GM18907 (cell line): Measurements from ENCODE around the gene NR2F1-AS1.

Experiments used
- ATAC-seq: cut with Tn5 transposase; IDR thresholded peaks from one replicate; pipeline ENCODE4 v1.9.1; 2021; ENCODE audit warnings: mild to moderate bottlenecking, moderate library complexity; ENCODE audit not compliant: unreplicated experiment

NR2F1-AS1 gene

DNA sequence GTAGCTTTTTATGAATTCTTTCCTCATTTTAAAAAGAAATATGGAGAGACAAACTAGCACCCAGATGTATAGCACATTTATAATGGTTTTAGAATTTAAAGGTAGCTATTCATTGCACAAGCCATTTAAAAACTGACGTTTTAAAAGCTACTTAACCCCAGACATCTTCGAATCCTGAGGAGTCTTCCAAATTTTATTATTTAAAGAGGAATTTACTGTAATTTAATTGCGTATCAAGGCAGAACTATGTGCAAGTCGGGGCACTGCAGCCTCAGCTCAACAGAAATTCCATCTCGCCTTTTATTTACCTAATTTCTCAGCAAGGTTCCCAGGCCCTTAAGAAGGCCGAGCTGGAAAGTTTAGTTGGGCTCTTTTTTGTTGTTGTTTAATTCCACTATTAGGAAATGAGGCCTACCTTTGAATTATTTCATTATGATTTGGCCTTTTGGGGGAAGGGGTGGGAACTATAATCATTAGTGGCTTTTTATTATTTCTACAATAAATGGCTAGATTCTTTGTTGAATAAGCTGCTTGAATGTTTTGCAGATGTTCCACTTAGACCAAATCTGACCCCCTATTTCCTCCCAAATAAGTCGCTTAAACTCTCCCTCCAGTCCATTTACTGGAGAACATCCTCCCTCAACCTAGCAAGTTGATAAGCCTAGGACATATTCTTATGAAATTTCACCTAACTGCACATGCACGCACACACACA, 22.2 kb upstream of the NR2F1-AS1 start:
- no peak for ATAC-seq

DNA sequence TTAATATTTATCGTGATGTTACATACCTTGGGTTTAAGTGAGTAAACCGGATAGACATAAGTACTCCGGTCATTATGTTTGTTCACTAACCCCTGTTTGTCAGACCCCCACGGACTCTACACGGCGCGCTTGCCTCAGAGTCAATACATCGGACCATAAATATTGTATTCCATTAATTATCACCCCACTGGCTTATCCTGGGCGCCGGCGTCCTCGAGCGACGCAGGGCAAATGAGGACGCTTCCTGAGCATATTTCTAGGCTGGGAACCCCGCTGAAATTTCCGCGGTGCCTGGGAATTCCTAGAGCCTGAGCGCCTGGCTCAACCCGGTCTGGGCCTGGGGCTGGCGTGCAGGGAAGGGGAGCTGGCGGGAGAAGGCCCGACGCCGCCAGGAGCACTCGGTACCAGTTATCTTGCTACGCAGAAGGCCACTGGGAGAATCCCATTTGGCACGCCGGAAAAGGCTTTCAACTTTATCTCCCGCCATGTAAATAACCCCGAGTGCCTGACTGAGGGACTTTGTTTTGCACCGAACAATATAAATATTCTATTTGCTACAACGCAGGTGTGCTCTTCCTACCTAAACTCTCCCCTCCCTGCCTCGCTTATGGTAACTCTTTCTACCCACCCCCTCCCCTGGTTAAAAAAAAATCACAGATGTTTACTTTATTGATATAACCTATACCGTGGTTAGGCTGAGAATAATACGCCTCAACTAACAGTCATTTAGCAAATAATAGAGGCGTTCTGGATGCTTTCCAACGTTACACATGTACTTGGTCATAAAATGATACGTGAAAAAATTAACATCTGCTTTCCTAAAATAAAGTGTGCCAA, 21.4 kb upstream of the NR2F1-AS1 start:
- no peak for ATAC-seq

DNA sequence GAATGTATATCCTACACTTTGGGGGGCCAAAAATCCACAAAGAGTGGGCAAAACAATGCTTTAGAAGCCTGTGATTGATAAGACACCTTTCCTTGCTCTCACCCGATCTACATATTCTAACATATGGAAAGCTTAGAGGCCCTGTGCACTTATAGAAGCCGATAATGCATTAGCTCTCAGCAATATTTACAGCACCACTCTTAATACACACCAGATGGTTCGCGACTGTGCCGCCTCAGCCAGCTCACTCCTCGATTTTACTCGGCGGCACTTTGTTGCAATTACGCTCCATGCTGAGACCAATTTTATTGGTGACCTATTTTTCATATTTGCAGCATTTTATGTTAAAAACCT, 20.8 kb upstream of the NR2F1-AS1 start:
- no peak for ATAC-seq

DNA sequence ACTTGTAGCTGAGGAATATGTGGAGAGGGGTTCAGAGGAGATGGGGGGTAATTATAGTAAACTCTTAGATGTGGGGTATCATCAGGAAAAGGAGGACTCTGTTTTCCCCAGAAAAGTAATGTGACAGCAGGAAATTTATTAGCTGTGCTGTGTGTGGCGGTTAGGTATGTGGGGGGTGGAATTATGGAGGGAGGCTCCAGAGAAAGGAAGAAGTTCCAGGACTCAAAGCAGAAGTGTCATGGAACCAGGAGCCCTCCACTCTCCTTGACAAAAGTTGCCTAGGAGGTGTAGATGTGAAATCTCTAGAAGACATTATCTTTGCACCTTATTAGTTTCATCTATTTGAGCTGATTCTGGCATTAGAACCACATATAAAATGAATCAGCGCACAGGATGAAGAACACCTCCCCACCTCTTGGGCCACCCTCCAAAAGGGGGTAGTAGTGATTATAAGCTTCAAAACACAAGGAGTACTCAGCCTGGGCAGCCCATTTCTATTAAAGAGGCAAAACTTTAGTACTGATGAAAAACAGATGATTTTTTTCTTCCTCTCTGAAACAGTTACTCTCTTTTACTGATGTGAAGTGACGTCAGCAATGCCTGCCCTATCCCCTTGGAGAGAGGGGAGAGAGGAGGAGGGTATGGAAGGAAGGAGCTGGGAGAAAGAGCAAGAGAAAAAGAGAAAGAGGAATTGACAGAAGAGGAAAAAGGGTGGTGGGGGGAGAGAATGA, 20.2 kb upstream of the NR2F1-AS1 start:
- ATAC-seq, result no peak

DNA sequence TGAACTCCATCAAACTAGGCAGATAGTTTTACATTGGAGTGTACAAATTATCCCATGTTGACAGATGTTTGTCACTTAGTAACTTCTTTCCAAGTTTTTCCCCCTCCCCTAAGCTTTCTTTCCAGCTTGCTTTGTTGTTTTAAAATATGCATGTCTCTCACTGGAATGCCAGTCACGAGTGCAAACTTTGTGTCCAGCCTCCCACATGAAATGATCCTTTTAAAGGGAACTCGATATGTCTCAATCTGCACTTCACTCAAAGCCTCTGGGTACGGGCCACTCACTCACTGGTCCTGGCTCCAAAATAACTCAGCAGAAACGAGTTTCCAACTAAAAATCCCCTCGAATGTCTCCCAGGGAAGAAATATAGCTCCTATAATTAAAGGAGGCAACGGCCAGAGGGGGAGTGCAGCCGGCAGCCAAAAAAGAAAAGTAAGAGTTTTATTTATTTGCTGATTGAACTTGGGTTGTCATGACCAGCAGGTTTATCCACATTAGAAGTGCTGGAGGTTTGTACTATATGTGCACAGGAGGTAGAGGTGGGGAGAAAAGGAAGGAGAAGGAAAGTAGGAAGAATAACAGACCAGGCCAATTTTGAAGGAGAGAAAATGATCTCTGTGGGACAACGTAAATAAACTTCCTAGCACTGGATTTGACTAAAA, 19.5 kb upstream of the NR2F1-AS1 start:
- no peak for ATAC-seq

DNA sequence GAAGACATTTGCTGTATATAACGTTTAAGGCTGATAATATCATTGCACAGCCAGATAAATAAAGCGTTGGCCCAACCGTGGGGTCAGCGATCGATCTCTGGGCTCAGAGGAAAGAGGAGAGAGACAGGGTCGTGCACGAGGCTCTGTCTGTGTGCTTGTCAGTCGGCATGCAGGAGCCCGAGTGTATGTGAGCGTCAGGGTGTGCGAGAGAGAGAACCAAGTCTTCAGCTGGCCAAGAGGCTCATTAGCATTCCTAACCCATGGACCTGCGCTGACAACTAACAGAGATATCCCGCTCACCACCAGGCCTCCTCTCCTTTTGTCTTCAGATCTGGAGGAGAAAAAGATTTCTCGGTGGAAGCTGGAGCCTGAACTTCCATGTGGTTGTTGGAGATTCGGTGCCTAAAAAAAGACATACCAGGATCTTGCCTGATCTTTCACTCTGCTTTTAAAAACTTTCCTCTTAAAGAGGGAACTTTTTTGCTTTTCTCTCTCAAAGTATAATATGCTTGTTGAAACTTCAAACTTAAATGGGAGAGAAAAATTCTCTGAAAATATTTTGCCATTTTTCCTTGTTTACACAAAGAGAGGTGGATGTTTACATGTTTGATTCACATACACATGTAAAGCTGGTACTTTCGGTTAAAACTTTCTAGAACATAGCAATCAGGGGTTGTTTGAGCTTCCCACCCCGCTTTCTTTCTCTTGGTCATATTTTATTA, 18.5 kb upstream of the NR2F1-AS1 start:
- no peak for ATAC-seq

DNA sequence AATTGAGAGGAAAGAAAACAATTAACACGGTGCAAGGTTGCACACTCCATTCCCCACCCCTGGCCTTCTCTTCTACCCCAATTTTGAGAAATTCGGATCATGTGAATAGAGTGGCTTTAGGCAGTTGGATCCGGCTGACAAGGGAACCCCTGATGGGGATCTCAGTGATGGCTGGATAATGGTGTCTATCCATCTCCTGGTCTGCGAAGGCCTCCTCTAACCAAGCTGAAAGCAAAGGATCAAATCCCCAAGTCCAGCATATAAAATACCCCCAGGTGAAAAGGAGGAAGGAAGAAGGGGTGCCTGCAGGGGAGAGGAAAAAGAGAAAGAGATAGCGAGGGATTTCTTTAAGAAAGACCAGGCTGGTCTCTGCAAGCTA, 18.0 kb upstream of the NR2F1-AS1 start:
- no peak for ATAC-seq

DNA sequence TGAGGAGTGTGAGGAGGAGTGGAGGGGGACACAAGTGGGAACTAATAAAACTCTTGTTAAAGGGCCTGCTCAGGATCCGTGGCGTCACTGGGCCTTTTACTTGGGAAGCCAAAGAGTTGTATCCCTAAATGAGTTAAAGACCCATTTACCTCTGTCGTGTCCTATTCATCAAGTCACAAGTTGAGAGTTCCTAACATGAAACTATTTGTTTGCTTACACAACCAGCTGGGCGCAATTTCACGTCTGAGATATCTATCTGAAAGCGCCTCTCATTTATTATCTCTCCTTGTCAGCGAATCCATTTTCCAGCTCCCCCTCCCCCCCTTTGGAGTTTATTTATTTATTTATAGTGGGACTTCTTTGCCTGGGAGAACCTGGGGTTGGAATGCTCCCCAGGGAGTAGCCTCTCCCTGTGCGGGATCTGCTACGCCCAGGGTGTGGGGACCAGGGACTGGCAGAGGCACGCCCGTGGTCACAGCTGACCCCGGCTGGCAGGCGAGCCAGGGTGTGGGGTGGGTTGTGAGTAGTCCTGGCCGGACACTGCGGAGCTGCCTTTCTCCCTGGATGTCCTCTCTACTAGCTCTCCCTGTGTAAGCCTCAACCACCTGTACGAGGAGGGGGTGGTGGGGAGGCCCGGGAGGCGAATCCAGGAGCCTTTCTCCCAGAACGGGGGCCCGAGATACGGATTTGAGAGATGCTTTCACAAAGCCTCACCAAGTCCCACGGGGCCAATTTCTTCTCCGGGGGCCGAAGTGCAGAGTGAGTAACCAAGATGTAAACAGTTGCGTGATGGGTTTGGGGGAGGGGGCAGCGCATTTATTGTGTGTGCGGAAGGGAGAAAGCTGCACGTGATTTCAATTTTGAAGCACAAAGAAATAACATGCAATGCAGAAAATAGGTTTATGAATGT, 17.3 kb upstream of the NR2F1-AS1 start:
- no peak for ATAC-seq

DNA sequence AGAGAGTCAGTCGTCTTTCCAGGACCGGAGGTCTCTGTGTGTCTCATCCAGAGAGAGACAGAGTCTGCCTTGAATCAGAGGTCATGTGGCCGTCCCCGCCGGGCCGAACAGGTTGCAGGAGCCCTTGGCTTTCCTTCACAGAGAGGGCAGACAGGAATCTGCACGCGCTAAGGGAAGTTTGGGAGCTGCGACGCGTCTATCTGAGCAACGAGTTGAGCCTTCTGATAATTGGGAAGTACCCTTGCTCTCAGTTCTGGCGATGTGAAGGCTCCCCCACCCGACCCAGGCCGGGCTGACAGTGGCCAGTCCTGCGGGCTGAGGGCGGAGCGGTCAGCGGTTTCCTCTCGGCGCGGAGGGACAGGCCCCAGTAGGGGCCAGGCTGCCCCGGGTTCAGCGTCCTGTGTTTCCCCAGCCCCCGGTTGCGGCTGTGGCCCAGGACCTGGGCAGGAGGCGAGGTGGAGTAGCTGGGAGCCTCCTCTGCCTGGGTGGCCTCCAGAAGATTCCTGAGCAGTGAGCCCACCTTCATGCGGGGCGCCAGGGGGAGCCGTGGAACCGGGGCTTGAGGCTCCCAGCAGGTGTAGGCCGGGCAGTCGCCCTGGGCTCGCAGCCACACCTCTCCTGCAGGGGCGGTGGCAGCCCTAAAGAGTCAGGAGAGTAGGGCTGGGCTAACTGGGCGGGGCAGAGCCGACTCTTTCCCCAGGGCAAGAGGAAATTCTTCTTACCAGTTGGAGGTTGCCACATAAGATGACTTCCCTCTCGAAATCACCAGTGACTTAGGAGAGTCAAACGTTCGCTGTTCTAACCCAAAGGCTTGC, 15.9 kb upstream of the NR2F1-AS1 start:
- no peak for ATAC-seq

DNA sequence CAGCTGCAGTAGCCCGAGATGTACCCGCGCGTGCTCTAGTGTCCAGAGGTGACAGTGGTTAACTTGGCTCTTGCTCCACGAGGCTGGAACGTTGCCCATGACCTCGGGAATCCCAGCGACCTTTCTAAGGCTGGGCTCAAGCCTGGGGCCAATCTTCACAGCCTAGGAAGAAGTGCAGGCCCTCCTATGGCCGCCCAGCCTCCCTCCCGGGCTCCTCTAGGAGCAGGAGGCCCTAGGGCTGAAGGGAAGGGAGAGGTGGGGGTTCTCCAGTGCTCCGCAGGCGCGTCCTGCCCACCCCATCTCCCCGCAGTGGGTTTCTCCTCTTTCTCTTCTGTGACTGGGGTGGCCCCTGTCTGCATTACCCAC, 15.3 kb upstream of the NR2F1-AS1 start:
- no peak for ATAC-seq

DNA sequence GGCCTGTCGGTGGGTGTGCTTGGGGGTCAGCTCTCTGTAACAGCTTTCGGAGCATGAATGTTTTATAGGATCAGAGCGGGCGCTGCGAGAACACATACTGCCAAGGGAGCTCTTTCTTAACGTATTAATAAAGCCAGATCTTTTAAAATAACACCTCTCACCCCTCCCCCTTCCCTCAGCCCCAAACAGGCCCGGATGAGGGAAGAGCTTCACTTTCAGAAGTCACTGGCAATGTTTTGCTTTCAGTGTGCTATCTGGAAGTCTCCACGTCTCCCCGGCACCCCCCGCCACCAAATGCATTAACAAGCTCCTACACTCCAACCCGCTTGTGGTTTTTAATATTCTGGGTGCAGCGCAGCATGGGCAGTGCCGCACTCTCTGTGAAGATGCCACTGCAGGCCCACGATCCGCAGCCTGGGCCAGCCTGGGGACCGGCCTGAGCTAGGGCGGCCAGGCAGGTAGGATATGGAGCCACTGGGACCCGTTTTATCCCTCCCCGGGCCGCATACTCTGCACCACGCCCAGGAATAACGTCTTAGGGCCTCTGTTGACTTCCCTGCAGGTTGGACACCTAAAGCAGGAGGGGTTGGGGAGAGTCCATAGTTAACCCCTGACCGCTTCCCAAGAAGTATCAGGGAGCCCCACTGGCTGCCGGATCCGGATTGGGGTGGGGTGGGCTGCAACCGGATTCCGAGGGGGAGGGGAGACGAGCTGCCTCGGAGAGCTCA, 14.6 kb upstream of the NR2F1-AS1 start:
- no peak for ATAC-seq

DNA sequence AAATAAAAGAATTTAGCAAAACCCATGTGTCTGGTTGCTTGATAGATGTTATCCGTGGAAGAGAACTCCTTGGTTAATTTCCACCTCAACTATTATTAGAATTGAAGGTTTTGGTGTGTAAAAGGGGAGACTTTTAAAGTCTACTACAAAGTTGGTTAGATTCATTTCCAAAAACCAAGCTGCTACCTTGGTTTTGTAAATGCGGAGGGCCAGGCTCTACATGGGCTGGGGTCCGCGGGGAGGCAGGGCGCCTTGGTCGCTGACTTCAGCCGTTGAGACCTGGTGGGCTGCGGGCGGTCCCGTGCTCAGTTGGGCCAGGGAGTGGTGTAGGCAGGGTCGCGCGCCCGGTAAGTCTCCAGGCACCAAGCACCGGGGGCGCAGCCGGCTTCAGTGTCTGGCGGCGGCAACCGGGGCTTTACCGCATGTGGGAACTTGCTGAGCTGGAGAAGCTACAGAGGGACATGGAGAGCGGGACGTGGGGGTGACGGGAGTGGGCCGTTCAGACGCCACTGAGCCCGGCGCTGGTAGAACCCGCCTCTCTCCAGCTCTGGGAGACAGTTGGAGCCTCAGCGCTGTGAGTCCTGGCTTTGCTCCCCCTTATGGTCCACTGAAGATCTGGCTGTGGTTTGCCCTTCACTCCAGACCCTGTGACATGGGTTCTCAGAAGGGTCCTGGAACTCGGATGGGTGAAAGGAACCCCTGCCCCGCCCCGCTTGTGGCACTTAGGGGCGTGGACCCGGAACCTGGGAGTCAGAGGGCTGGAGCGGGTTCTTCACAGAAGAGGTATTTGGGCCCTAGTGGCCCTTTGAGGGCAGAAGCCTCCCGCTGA, 13.8 kb upstream of the NR2F1-AS1 start:
- ATAC-seq, result no peak

DNA sequence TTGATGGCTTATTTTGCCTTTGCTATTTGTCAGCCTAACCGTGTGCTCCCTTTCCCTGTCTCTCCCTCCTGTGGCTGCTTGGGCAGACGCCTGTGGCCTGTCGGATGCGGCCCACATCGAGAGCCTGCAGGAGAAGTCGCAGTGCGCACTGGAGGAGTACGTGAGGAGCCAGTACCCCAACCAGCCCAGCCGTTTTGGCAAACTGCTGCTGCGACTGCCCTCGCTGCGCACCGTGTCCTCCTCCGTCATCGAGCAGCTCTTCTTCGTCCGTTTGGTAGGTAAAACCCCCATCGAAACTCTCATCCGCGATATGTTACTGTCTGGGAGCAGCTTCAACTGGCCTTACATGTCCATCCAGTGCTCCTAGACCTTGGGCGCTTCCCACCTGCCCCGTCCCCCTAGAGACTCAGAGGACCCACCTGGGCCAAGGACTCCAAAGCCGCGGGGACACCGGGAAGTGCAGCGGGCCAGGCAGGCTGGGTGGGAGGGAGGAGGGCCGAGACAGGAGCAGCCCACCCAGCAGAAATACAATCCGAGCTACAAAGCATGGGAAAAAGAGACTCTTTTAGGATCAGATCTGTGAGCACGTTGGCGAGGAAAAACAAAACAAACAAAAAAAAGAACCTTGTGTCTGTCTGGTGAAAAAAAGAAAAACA, 12.6 kb upstream of the NR2F1-AS1 start:
- ATAC-seq, result no peak

DNA sequence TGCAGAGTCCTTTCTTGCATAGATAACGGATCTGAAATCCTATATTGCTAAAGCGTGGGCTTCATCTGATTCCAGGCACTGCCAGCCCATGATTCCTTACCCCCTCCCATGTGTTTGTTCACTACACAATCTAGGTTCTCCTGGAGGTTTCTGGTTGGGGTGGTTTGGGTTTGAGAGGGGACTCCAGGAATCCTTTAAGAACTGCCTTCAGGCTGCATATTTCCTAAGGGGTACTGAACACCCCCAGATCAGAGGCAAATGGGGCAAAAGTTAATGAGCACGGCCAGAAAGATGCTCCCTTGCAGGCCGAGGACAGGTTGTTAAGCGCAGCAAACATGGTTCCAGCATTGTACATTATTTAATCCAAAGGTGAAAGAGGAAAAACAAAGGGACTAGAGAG, 11.9 kb upstream of the NR2F1-AS1 start:
- ATAC-seq, result no peak

DNA sequence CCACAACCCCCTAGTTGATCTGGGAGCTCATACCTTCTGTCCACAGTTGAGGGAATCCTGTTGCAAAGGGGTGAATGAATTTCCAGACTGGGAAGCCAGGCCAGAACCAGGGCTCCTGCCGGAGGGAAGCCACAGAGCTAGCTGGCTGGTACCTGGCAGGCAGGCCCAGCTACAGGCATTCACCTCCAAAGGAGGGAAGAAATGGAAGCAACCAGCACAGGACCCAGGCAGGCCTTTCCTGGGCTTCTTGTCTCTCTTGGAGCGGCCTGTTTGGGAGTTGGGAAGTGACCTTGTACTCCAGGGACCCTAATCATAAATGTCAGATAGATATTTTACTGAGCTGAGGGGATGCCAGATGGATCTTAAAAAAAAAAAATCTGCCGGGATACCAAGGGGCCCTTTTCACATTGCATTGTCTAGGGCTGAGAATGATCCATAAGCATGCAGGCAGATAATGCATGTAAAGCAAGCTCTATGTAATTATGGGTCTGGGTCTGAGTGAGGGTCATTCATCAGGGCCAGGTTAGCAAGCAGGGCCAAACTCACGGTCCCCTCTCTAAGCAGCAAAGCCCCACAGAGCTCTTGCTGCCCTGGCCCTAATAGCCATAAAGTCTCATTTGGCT, 10.4 kb upstream of the NR2F1-AS1 start:
- no peak for ATAC-seq

DNA sequence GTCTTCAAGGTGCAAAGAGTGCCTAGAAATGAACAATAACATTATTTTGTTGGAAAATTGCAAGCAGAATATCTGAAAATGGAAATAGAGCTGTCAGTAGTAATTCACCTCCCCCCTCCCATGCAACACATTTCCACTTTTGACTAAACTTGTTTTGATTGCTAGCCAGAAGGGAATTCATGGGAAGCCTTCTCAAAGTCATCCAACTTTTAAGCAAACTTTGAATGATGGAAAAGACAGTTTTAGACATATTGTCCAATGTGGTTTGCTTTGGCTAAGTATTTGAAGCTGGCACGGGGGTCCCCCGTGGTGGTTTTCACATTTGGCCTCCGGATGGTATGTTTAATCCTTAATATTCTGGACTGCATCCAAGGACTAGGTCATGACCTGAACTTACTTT, 9.5 kb upstream of the NR2F1-AS1 start:
- no peak for ATAC-seq
